OCI-LY3 (cell line): ENCODE results near the gene MAP7D3.

Experiments
- H2AFZ ChIP-seq: fragments of 200-600, 300-600 bp; shearing (Covaris generic); 2 replicates; pipeline ENCODE4 v1.6.0; 2014; ENCODE audit warnings: antibody characterized with exemption, low read depth, low read length
- H3K27ac ChIP-seq: fragments of 200-600, 300-600 bp; sonication (generic); 2 replicates; pipeline ENCODE4 v1.5.1; 2014; ENCODE audit warnings: mild to moderate bottlenecking, low read length, moderate library complexity, mixed read lengths
- H3K27me3 ChIP-seq: fragments of 200-600, 300-600 bp; sonication (generic); 2 replicates; pipeline ENCODE4 v1.6.1; 2014; ENCODE audit warnings: low read depth, low read length, mixed read lengths
- H3K36me3 ChIP-seq: fragments of 200-600, 300-600 bp; sonication (generic); replicated peaks from 2 replicates; pipeline ENCODE3; 2014; ENCODE audit warnings: low read depth, low read length, mixed read lengths
- H3K4me1 ChIP-seq: fragments of 300-600, 200-600 bp; sonication (generic); 2 replicates; pipeline ENCODE4 v1.6.1; 2014; ENCODE audit warnings: low read length, mixed read lengths
- H3K4me2 ChIP-seq: fragments of 200-600, 300-600 bp; sonication (generic); 2 replicates; pipeline ENCODE4 v1.6.1; 2014; ENCODE audit warnings: low read length, mixed read lengths
- H3K4me3 ChIP-seq: fragments of 300-600, 200-600 bp; sonication (generic); 2 replicates; pipeline ENCODE4 v1.5.1; 2014; ENCODE audit warnings: antibody characterized with exemption, mild to moderate bottlenecking, low read length, moderate library complexity
- H3K79me2 ChIP-seq: fragments of 300-600, 200-600 bp; shearing (Covaris generic); 2 replicates; pipeline ENCODE4 v1.6.1; 2014; ENCODE audit warnings: mild to moderate bottlenecking, low read length, mixed read lengths
- H3K9ac ChIP-seq: fragments of 300-600, 200-600 bp; shearing (Covaris generic); 2 replicates; pipeline ENCODE4 v1.6.0; 2014; ENCODE audit warnings: mild to moderate bottlenecking, low read length, moderate library complexity
- H3K9me3 ChIP-seq: fragments of 200-600, 300-600 bp; shearing (Covaris generic); 2 replicates; pipeline ENCODE4 v1.6.1; 2014; ENCODE audit warnings: low read length, mixed read lengths; ENCODE audit not compliant: insufficient read depth
- H4K20me1 ChIP-seq: fragments of 200-600, 300-600 bp; sonication (generic); 2 replicates; pipeline ENCODE4 v1.6.1; 2016; ENCODE audit warnings: low read length, mixed read lengths; ENCODE audit not compliant: insufficient read depth
- CTCF ChIP-seq: fragments of 200-600, 300-600 bp; sonication (generic); IDR thresholded peaks from 2 replicates; pipeline ENCODE4 v1.5.1; 2014; ENCODE audit warnings: antibody characterized with exemption, low read length, low read depth
- EZH2phosphoT487 ChIP-seq: fragments of 200-600 bp; shearing (Covaris generic); IDR thresholded peaks from 2 replicates; pipeline ENCODE4 v1.6.1; 2018; ENCODE audit warnings: antibody characterized with exemption, mixed run types, low read depth

MAP7D3 gene

GRCh38 chrX:136262812-136263315, 11.7 kb upstream of the MAP7D3 start:
- no peak overlapping the region for H3K4me3 ChIP-seq
- TF ChIP-seq CTCF = no peak
- TF ChIP-seq EZH2phosphoT487 = no peak
- H3K9ac ChIP-seq = no peak overlapping the region
- no peak overlapping the region for H3K4me2 ChIP-seq
- no peaks in the 10 kb centered on the region for H3K9me3 ChIP-seq
- H2AFZ ChIP-seq = no peak overlapping the region
- H4K20me1 ChIP-seq = no peaks in the 10 kb centered on the region
- H3K4me1 ChIP-seq = no peaks in the 10 kb centered on the region
- H3K36me3 ChIP-seq = no peaks in the 10 kb centered on the region
- no peaks in the 10 kb centered on the region for H3K27me3 ChIP-seq
- H3K27ac ChIP-seq = no peak overlapping the region
- no peaks in the 10 kb centered on the region for H3K79me2 ChIP-seq

- Histone ChIP-seq H3K36me3 (no peaks in the 10 kb centered on the region), H4K20me1 (no peaks in the 10 kb centered on the region), H3K9me3 (no peaks in the 10 kb centered on the region), H2AFZ (no peak overlapping the region), H3K27me3 (no peaks in the 10 kb centered on the region), H3K79me2 (no peaks in the 10 kb centered on the region), H3K4me3 (no peak overlapping the region), H3K4me1 (no peaks in the 10 kb centered on the region), H3K27ac (no peak overlapping the region), H3K9ac (no peak overlapping the region), H3K4me2 (no peak overlapping the region)
- no peak for TF ChIP-seq EZH2phosphoT487
- TF ChIP-seq CTCF = no peak
These were observed 11.0 kb upstream of the MAP7D3 start for GRCh38 chrX:136262243-136262642.

- TF ChIP-seq EZH2phosphoT487 = no peak
- no peak for TF ChIP-seq CTCF
These were observed 10.1 kb upstream of the MAP7D3 start for GRCh38 chrX:136261321-136261720.

GRCh38 chrX:136260776-136261175, 9.6 kb upstream of the MAP7D3 start:
- Histone ChIP-seq H3K79me2 (no peaks in the 10 kb centered on the region), H3K36me3 (no peaks in the 10 kb centered on the region), H3K27me3 (no peaks in the 10 kb centered on the region), H3K4me3 (no peak overlapping the region), H3K27ac (no peak overlapping the region), H3K9me3 (no peaks in the 10 kb centered on the region), H2AFZ (no peak overlapping the region), H3K4me1 (no peaks in the 10 kb centered on the region), H3K4me2 (no peak overlapping the region), H3K9ac (no peak overlapping the region), H4K20me1 (no peaks in the 10 kb centered on the region)
- TF ChIP-seq CTCF = no peak
- no peak for TF ChIP-seq EZH2phosphoT487

More at GRCh38 chrX:136261321-136261720, 10.1 kb upstream of the MAP7D3 start:
- Histone ChIP-seq H4K20me1 (no peaks in the 10 kb centered on the region), H3K9ac (no peak overlapping the region), H3K4me3 (no peak overlapping the region), H3K4me2 (no peak overlapping the region), H3K9me3 (no peaks in the 10 kb centered on the region), H3K27ac (no peak overlapping the region), H3K27me3 (no peaks in the 10 kb centered on the region), H3K79me2 (no peaks in the 10 kb centered on the region), H3K36me3 (no peaks in the 10 kb centered on the region), H3K4me1 (no peaks in the 10 kb centered on the region), H2AFZ (no peak overlapping the region)
